Activated CD8-positive, alpha-beta T cell treated with anti-CD3 and anti-CD28 coated beads for 36 hours (primary cell): ENCODE measurements around the gene ATP9B. TPM values are rescaled to one million over a fixed set of nuclear protein-coding genes. Genes with fewer than 3 reads are reported as not detected.

Experiments
- ATAC-seq: fragments of 200-7000 bp; cut with Tn5 transposase; one replicate; pipeline ENCODE4 v1.10.0; 2021; ENCODE audit warnings: mild to moderate bottlenecking, moderate library complexity
- CTCF ChIA-PET: fragments of 350-600 bp; sonication (Branson Sonifier 250); formaldehyde crosslinking; loops from one replicate; lab custom pipeline; 2021; ENCODE audit warnings: antibody characterized with exemption; lab: Charles Lee
- POLR2A ChIA-PET: fragments of 350-600 bp; sonication (Branson Sonifier 250); formaldehyde crosslinking; loops from one replicate; lab custom pipeline; 2021; ENCODE audit warnings: antibody characterized with exemption; lab: Charles Lee
- DNase-seq: peaks from one replicate; pipeline ENCODE4 v3.0.0-alpha.2; 2020
- H3K27ac Mint-ChIP-seq: one replicate; pipeline ENCODE4 v1.8.0; 2021; ENCODE audit warnings: mild to moderate bottlenecking, mixed read lengths
- H3K27me3 Mint-ChIP-seq: one replicate; pipeline ENCODE4 v1.8.0; 2021; ENCODE audit warnings: mixed read lengths
- H3K36me3 Mint-ChIP-seq: one replicate; pipeline ENCODE4 v1.8.0; 2021; ENCODE audit warnings: low read depth, mixed read lengths
- H3K4me1 Mint-ChIP-seq: one replicate; pipeline ENCODE4 v1.8.0; 2021; ENCODE audit warnings: low read depth, mixed read lengths
- H3K4me3 Mint-ChIP-seq: one replicate; pipeline ENCODE4 v1.8.0; 2021; ENCODE audit warnings: mild to moderate bottlenecking, moderate library complexity, mixed read lengths
- H3K9me3 Mint-ChIP-seq: one replicate; pipeline ENCODE4 v1.8.0; 2021; ENCODE audit warnings: mixed read lengths
- intact Hi-C: fragments of 100-400 bp; cut with micrococcal nuclease; formaldehyde crosslinking; loops from one replicate; pipeline ENCODE4 v1.10.0; 2022
- total RNA-seq, 2 experiments: library from RNA; stranded (reverse); gene quantifications; one replicate each; pipeline ENCODE4 v1.2.3, GENCODE V29; 2021
- TF ChIP-seq, protein P1 (sequence below): fragments of 200-600 bp; IDR thresholded peaks from one replicate; pipeline ENCODE4 v1.8.0; 2022; ENCODE audit warnings: antibody characterized with exemption, mild to moderate bottlenecking

The ATP9B gene
- total RNA-seq, 2 experiments from 2014 or later, result 18.9 to 21.1 TPM

DNA sequence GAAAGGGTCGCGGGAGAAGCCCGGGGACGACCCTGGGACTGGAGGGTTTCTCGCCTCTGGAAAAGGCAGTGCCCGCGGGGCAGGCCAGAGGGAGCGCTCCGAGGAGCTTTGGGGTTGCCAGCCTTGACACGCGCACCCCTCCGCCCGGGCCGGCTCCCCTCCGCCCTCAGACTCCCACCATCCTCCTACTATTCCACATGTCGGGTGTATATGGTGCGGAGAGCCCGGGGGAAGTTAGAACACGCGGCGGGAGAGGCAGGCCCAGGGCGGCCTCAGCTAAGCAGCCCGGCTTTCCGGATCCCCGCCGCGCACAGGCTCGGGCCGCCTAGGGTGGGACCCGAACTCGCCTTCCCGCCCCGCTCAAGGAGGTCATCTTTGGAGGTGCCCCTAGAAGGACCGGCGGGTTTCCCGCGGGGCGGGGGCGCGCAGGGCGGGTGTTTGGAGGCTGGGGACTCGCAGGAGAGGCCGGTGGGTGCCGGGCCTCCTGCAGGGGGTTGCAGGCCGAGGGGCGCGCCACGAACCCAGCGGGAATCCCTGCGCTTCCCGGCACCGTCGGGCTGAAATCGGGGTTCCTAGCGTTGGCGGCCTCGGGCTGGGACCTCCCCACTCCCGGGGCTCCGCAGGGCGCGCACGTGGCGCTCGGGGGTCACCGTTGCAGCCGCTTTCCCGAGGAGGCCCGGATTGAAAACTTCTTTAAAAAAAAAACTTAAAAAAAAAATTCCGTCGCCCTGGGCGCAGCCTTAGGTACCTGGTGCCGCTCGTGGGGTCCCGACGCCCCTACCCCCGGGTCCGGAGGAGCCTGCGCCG, 330.3 kb downstream of the ATP9B start:
- H3K4me3 Mint-ChIP-seq, result peak overlapping the region; percentile 94
- H3K27me3 Mint-ChIP-seq, result no peaks in the 10 kb centered on the region
- peak; percentile 54 for DNase-seq
- ChIA-PET CTCF (interaction anchor here (0.8 to 1.8 kb wide), 2 partner anchors 110 to 124 kb away, joined by 3 to 10 read pairs; no protein-coding TSS in a partner anchor), POLR2A (interaction anchor here (1.0 to 1.2 kb wide), 2 partner anchors 123 to 281 kb away, joined by 3 to 5 read pairs; no protein-coding TSS in a partner anchor)
- peak overlapping the region; percentile 96 for H3K27ac Mint-ChIP-seq
- peaks cover 35% of the 10 kb centered on the region for H3K4me1 Mint-ChIP-seq
- peak; percentile 4 for ATAC-seq
- intact Hi-C loops, result loop anchor here (5.0 kb wide), 2 partner anchors 38 to 123 kb away; no protein-coding TSS in a partner anchor
- peaks cover 45% of the 10 kb centered on the region for H3K36me3 Mint-ChIP-seq
- TF ChIP-seq, protein P1, sequence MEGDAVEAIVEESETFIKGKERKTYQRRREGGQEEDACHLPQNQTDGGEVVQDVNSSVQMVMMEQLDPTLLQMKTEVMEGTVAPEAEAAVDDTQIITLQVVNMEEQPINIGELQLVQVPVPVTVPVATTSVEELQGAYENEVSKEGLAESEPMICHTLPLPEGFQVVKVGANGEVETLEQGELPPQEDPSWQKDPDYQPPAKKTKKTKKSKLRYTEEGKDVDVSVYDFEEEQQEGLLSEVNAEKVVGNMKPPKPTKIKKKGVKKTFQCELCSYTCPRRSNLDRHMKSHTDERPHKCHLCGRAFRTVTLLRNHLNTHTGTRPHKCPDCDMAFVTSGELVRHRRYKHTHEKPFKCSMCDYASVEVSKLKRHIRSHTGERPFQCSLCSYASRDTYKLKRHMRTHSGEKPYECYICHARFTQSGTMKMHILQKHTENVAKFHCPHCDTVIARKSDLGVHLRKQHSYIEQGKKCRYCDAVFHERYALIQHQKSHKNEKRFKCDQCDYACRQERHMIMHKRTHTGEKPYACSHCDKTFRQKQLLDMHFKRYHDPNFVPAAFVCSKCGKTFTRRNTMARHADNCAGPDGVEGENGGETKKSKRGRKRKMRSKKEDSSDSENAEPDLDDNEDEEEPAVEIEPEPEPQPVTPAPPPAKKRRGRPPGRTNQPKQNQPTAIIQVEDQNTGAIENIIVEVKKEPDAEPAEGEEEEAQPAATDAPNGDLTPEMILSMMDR, result no peak
- H3K9me3 Mint-ChIP-seq, result no peaks in the 10 kb centered on the region

DNA sequence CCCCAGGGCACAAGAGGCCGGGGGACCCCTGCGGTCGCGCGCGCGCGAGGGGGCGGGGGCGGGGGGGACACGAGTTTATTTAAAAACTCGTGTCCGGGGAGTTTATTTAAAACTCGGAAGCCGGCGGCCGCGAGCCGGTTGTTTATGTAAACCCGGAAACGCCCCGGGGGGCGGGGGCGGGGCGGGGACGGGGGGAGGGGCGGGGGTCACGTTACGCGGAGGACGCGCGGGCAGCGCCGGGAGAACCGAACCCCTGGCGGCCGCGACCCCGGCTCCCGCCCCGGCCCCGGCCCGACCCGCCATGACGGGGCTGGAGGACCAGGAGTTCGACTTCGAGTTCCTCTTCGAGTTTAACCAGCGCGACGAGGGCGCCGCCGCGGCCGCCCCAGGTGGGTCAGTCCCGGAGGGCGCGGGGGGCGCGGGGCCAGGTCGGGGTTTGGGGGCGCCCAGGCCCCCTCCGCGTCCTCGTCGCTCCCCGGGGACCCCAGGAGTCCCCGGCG, 330.9 kb downstream of the ATP9B start:
- Mint-ChIP-seq H3K4me3 (peak overlapping the region; percentile 94), H3K27ac (no peak overlapping the region), H3K36me3 (peaks cover 51% of the 10 kb centered on the region), H3K4me1 (peaks cover 42% of the 10 kb centered on the region), H3K27me3 (no peaks in the 10 kb centered on the region), H3K9me3 (no peaks in the 10 kb centered on the region)
- DNase-seq, result peak; percentile 78
- ATAC-seq, result no peak
- CTCF ChIA-PET, result interaction anchor here (6.2 kb wide), 1 partner anchor 21 kb away, joined by 44 read pairs; no protein-coding TSS in a partner anchor
- POLR2A ChIA-PET, result no interaction called here
- intact Hi-C loops, result loop anchor here (5.0 kb wide), 1 partner anchor 37 kb away; no protein-coding TSS in a partner anchor
- TF ChIP-seq, protein P1, result no peak

DNA sequence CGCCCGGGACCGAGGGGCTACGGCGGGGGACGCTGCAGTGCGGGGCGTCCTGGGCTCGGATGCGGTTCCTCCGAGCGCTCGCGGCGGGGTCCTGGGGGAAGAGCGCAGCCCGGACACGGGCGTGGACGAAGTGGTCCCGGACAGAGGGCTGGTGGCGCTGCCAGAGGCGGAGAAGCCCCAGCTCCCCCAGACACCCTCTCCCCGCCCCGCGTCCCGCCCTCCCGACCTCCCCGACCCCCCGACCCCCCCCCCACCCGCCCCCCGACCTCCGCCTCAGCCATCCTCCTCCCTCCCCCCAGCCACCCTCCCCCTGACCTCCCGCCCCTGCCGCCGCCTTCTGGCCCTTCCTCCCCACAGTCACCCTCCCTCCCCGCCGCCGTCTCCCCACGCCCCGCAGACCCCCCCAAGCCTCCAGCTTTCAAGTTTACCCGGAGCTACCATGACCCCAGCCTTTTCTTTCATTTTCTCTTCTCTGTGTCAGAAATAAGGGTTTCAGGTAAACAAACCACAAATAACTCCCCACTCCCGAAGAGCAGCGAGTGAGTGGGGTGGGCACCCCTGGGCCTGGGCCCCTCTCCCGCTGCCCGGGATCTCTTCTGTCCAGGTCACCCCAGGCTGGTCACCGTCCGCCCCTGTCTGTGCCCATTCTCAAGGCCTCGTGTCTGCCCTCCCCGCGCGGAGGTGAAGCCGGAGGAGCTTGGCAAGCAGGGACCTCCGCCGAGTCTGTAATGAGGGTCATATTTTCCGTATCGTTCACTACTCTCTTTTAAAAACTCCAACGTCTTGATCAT, 331.6 kb downstream of the ATP9B start:
- ChIA-PET POLR2A (interaction anchor here (0.8 to 0.9 kb wide), 2 partner anchors 11 to 116 kb away, joined by 3 to 4 read pairs; no protein-coding TSS in a partner anchor), CTCF (interaction anchor here (6.2 kb wide), 1 partner anchor 21 kb away, joined by 44 read pairs; no protein-coding TSS in a partner anchor)
- H3K4me1 Mint-ChIP-seq, result peaks cover 47% of the 10 kb centered on the region
- H3K27me3 Mint-ChIP-seq, result no peaks in the 10 kb centered on the region
- peaks cover 54% of the 10 kb centered on the region for H3K36me3 Mint-ChIP-seq
- peak overlapping the region; percentile 91 for H3K27ac Mint-ChIP-seq
- TF ChIP-seq, protein P1, result no peak
- intact Hi-C loops, result loop anchor here (5.0 kb wide), 1 partner anchor 37 kb away; no protein-coding TSS in a partner anchor
- DNase-seq (peak; percentile 72), ATAC-seq (peak; percentile 19)
- H3K4me3 Mint-ChIP-seq, result peak overlapping the region; percentile 84
- no peaks in the 10 kb centered on the region for H3K9me3 Mint-ChIP-seq

DNA sequence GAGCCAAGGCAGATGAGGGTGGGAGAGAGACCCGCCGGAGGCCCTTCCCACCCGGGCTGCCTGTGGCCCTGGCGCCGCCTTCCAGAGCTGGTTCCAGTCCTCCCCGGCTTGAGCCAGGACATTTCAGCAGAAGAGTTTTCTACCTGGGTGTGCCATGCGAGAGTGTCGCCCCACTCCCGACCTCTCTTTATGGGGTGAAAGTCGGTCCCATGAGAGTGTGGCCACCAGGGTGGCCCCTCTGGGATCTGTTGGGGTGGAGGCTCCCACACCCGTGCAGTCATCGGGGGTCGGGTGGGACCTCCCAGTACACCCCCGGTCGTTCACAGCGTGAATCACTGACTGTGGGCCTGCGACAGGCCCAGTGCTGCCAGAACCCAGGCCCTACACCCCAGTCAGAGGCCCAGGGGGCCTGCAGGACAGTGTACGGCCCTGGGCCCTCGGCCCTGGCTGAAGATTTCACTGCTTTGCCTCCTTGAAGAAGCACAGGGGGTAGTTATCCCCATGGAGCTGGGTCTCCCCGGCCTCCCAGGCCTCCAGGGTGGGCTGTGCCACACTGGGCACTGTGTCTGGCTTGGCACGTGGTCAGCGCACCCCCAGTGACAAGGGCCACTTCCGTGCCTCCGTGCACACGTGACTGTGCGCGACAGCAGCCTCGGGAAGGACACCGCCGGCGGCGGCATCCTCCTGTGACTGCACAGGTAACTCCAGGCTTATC, 332.5 kb downstream of the ATP9B start:
- ATAC-seq (no peak), DNase-seq (no peak)
- peak overlapping the region; percentile 84 for H3K4me3 Mint-ChIP-seq
- H3K27me3 Mint-ChIP-seq, result no peaks in the 10 kb centered on the region
- TF ChIP-seq, protein P1, result no peak
- CTCF ChIA-PET, result interaction anchor here (6.2 kb wide), 1 partner anchor 22 kb away, joined by 44 read pairs; no protein-coding TSS in a partner anchor
- H3K36me3 Mint-ChIP-seq, result peaks cover 62% of the 10 kb centered on the region
- intact Hi-C loops, result loop anchor here (5.0 kb wide), 1 partner anchor 36 kb away; no protein-coding TSS in a partner anchor
- POLR2A ChIA-PET, result interaction anchor here (0.8 to 2.3 kb wide), 3 partner anchors 8 to 115 kb away, joined by 3 to 11 read pairs (median 4); no protein-coding TSS in a partner anchor
- H3K4me1 Mint-ChIP-seq, result peaks cover 56% of the 10 kb centered on the region
- peaks cover 2% of the 10 kb centered on the region for H3K9me3 Mint-ChIP-seq
- peak overlapping the region; percentile 91 for H3K27ac Mint-ChIP-seq
